ENCODE results near the gene GPANK1.

GRCh38 chr6:31660381-31661261 is 4.2 kb downstream of the GPANK1 start, which contains the start of gene C6orf47:
- no peak for TF ChIP-seq CTCF (IDR thresholded peaks at IDR 0.05)
- TF ChIP-seq POLR2A (IDR thresholded peaks at IDR 0.05): peak; percentile 81

All from breast epithelium (tissue), 3 donors.